Activated CD4-positive, alpha-beta T cell treated with anti-CD3 and anti-CD28 coated beads for 48 hours (primary cell): ENCODE data around the gene PROC.
"Not testable (repeated sequence)": the region's sequence is repeated elsewhere in the genome, so short reads cannot be mapped to it uniquely, and the experiment has no call there.

Source experiments
- DNase-seq: peaks from one replicate; pipeline ENCODE4 v3.0.0-alpha.2; 2020

The PROC gene

GRCh38 chr2:127397568-127398238 lies 20.5 kb upstream of the PROC start:
- DNase-seq = no peak

- peak; percentile 74 for DNase-seq
Observed at GRCh38 chr2:127398239-127398590, 20.0 kb upstream of the PROC start.

GRCh38 chr2:127400533-127400896 lies 17.7 kb upstream of the PROC start:
- DNase-seq = no peak

- no peak for DNase-seq
Observed at GRCh38 chr2:127400897-127401756, 17.1 kb upstream of the PROC start.

GRCh38 chr2:127401757-127402695 lies 16.2 kb upstream of the PROC start:
- DNase-seq = peak; percentile 53

- DNase-seq = no peak
Observed at GRCh38 chr2:127403460-127403859, 14.8 kb upstream of the PROC start.

- DNase-seq = no peak
Observed at GRCh38 chr2:127404466-127405254, 13.6 kb upstream of the PROC start.

- no peak for DNase-seq
Observed at GRCh38 chr2:127405255-127405610, 13.0 kb upstream of the PROC start.

- DNase-seq = no peak
Observed at GRCh38 chr2:127406454-127406853, 11.8 kb upstream of the PROC start.

- no peak for DNase-seq
Observed at GRCh38 chr2:127407091-127407490, 11.1 kb upstream of the PROC start.

- DNase-seq = no peak
Observed at GRCh38 chr2:127407661-127408003, 10.6 kb upstream of the PROC start.

- peak; percentile 92 for DNase-seq
Observed at GRCh38 chr2:127408004-127408806, 10.0 kb upstream of the PROC start.

GRCh38 chr2:127408807-127409099 lies 9.5 kb upstream of the PROC start:
- no peak for DNase-seq

- DNase-seq = not testable (repeated sequence)
Observed at GRCh38 chr2:127409716-127410115, 8.5 kb upstream of the PROC start.

- DNase-seq = no peak
Observed at GRCh38 chr2:127410871-127411652, 7.2 kb upstream of the PROC start.

GRCh38 chr2:127411653-127412369 lies 6.4 kb upstream of the PROC start:
- no peak for DNase-seq

GRCh38 chr2:127413200-127413599 lies 5.0 kb upstream of the PROC start:
- no peak for DNase-seq

- DNase-seq = no peak
Observed at GRCh38 chr2:127413782-127414637, 4.2 kb upstream of the PROC start.
